Coronary artery (tissue), 2 donors: ENCODE measurements around the gene FCF1.

ENCODE experiments used
- DNase-seq: peaks from one replicate; pipeline ENCODE4 v3.0.0-alpha.2; 2017; ENCODE audit warnings: low spot score
- H3K27ac ChIP-seq, 2 donors: fragments of 200-600 bp; sonication (generic); one replicate each; pipeline ENCODE4 v1.5.1; 2016 to 2019
- H3K4me3 ChIP-seq: fragments of 200-600 bp; sonication (generic); 2 replicates; pipeline ENCODE4 v1.5.1; 2016; ENCODE audit warnings: mild to moderate bottlenecking, moderate library complexity
- TF ChIP-seq, protein P1 (sequence below): fragments of 200-600 bp; sonication (generic); IDR thresholded peaks from one replicate; pipeline ENCODE4 v1.5.1; 2019; ENCODE audit warnings: antibody characterized with exemption

The FCF1 gene

DNA sequence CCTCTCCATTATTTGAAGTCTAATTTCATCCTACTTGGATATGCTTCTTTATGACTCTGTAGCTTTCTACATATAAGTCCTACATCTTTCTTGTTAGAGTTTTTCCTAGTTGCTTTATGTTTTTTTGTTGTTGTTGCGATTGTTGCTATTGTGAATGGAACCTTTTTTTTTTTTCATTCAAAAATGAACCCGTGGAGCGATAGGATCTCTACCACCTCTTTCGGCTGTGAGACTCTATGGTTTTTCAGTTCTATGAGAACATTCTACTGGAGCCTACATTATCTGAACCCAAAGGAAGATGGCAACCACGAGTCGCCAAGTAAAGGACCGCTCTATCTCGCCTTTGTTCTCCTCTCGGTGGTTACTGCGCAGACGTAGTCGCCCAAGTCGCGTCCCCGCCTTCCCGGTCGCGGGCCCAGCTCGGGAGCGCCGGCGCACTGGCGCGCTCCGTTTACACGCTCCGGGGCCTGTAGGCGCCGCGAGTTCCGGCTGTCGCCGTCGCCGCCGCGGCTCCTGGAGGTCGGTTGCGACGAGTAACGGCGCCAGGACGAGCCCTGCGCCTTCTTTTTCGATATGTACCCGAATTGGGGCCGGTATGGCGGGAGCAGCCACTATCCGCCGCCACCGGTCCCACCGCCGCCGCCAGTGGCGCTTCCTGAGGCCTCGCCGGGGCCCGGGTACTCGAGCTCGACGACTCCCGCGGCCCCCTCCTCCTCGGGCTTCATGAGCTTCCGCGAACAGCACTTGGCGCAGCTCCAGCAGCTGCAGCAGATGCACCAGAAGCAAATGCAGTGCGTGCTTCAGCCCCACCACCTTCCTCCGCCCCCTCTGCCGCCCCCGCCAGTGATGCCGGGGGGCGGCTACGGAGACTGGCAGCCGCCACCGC, 50.2 kb downstream of the FCF1 start, which contains the start of gene YLPM1:
YLPM1 (plus strand) TSS at position 400 of the 886 bp plus-strand sequence; CDS start at position 574, 174 bp downstream.
- Histone ChIP-seq H3K4me3 (peak within 1 kb of the TSS; percentile 94), H3K27ac (peak within 1 kb of the TSS; percentile 82 to 91)
- TF ChIP-seq, protein P1, sequence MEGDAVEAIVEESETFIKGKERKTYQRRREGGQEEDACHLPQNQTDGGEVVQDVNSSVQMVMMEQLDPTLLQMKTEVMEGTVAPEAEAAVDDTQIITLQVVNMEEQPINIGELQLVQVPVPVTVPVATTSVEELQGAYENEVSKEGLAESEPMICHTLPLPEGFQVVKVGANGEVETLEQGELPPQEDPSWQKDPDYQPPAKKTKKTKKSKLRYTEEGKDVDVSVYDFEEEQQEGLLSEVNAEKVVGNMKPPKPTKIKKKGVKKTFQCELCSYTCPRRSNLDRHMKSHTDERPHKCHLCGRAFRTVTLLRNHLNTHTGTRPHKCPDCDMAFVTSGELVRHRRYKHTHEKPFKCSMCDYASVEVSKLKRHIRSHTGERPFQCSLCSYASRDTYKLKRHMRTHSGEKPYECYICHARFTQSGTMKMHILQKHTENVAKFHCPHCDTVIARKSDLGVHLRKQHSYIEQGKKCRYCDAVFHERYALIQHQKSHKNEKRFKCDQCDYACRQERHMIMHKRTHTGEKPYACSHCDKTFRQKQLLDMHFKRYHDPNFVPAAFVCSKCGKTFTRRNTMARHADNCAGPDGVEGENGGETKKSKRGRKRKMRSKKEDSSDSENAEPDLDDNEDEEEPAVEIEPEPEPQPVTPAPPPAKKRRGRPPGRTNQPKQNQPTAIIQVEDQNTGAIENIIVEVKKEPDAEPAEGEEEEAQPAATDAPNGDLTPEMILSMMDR = peak; percentile 39
- DNase-seq = peak; percentile 92

GRCh38 chr14:74763803-74764531, 51.0 kb downstream of the FCF1 start:
- TF ChIP-seq, protein P1 = no peak
- Histone ChIP-seq H3K4me3 (peak overlapping the region; percentile 94), H3K27ac (peak overlapping the region; percentile 82 to 91)
- DNase-seq = peak; percentile 71

GRCh38 chr14:74765721-74766120, 52.8 kb downstream of the FCF1 start:
- no peak for DNase-seq
- TF ChIP-seq, protein P1 = no peak
- no peak overlapping the region for H3K27ac ChIP-seq
- H3K4me3 ChIP-seq = peak overlapping the region; percentile 94

GRCh38 chr14:74771399-74771798, 58.5 kb downstream of the FCF1 start:
- no peak overlapping the region for H3K27ac ChIP-seq
- no peak for DNase-seq
- H3K4me3 ChIP-seq = no peak overlapping the region
- TF ChIP-seq, protein P1 = no peak

- H3K27ac ChIP-seq = no peak overlapping the region
- H3K4me3 ChIP-seq = no peak overlapping the region
- TF ChIP-seq, protein P1 = no peak
- no peak for DNase-seq
Measured at GRCh38 chr14:74784634-74785033, 71.7 kb downstream of the FCF1 start.

GRCh38 chr14:74785056-74785613, 72.2 kb downstream of the FCF1 start:
- TF ChIP-seq, protein P1 = no peak
- H3K27ac ChIP-seq = no peak overlapping the region
- DNase-seq = no peak

More at GRCh38 chr14:74785056-74785613, 72.2 kb downstream of the FCF1 start:
- H3K4me3 ChIP-seq = no peak overlapping the region
